ENCODE measurements around the gene KATNAL2.

DNA sequence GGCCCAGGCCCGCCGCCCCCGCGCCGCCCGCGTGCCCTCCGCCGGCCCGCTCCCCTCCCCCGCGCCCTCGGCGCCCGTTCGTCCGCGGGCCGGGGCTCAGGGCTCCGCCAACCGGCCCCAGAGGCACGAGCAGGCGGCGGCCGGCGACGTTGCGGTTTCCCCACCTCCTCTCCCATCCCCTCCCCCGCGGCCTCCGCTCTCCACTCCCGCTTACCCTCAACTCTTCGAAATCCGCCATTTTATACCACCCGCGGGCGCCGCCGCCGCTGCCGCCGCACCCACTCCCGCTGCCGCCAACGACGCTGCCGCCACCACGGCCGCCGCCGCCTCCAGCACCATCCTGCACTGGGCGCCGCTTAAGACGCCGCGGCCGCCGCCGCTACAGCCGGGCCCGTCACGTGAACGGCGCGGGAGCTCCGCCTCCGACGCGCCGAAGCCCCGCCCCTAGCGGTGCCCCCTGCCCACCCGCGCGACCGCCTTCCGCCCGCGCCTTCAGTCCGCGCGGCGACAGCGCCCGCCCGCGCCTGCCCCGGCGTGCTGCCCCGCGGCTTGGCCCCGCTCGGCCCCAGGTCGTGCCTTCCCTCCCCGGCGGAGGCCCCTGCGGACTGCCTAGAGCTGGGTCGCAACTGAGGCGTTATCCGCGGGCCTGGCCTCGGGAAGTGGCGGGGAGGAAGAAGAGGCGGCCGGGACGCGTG is at the start of gene KATNAL2, which contains the start of gene PIAS2:
- TF ChIP-seq, protein P1, sequence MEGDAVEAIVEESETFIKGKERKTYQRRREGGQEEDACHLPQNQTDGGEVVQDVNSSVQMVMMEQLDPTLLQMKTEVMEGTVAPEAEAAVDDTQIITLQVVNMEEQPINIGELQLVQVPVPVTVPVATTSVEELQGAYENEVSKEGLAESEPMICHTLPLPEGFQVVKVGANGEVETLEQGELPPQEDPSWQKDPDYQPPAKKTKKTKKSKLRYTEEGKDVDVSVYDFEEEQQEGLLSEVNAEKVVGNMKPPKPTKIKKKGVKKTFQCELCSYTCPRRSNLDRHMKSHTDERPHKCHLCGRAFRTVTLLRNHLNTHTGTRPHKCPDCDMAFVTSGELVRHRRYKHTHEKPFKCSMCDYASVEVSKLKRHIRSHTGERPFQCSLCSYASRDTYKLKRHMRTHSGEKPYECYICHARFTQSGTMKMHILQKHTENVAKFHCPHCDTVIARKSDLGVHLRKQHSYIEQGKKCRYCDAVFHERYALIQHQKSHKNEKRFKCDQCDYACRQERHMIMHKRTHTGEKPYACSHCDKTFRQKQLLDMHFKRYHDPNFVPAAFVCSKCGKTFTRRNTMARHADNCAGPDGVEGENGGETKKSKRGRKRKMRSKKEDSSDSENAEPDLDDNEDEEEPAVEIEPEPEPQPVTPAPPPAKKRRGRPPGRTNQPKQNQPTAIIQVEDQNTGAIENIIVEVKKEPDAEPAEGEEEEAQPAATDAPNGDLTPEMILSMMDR (IDR thresholded peaks at IDR 0.05) = no peak
- TF ChIP-seq ESRRA (CRISPR knock-in tag; IDR thresholded peaks at IDR 0.05; ENCODE audit: borderline replicate concordance) (no peak; the same call in 1 of the 2 replicates), NFE2L1 (CRISPR knock-in tag; IDR thresholded peaks at IDR 0.05) (no peak), ZNF138 (CRISPR knock-in tag; conservative IDR thresholded peaks at IDR 0.05) (0 out of 2 replicates have a peak, but pooled peaks have one; percentile 28), EMX1 (CRISPR knock-in tag; IDR thresholded peaks at IDR 0.05) (peak; percentile 49; the same call in 1 of the 2 replicates), ZNF263 (CRISPR knock-in tag; IDR thresholded peaks at IDR 0.05; ENCODE audit: low read depth) (no peak), SP1 (CRISPR knock-in tag; conservative IDR thresholded peaks at IDR 0.05) (peak; percentile 70)
- TF ChIP-seq, protein P2, sequence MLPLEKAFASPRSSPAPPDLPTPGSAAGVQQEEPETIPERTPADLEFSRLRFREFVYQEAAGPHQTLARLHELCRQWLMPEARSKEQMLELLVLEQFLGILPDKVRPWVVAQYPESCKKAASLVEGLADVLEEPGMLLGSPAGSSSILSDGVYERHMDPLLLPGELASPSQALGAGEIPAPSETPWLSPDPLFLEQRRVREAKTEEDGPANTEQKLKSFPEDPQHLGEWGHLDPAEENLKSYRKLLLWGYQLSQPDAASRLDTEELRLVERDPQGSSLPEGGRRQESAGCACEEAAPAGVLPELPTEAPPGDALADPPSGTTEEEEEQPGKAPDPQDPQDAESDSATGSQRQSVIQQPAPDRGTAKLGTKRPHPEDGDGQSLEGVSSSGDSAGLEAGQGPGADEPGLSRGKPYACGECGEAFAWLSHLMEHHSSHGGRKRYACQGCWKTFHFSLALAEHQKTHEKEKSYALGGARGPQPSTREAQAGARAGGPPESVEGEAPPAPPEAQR (CRISPR knock-in tag; IDR thresholded peaks at IDR 0.05) = no peak
- TF ChIP-seq, protein P3, sequence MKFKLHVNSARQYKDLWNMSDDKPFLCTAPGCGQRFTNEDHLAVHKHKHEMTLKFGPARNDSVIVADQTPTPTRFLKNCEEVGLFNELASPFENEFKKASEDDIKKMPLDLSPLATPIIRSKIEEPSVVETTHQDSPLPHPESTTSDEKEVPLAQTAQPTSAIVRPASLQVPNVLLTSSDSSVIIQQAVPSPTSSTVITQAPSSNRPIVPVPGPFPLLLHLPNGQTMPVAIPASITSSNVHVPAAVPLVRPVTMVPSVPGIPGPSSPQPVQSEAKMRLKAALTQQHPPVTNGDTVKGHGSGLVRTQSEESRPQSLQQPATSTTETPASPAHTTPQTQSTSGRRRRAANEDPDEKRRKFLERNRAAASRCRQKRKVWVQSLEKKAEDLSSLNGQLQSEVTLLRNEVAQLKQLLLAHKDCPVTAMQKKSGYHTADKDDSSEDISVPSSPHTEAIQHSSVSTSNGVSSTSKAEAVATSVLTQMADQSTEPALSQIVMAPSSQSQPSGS (CRISPR knock-in tag; IDR thresholded peaks at IDR 0.05; ENCODE audit: borderline replicate concordance, low read depth) = no peak
- TF ChIP-seq, protein P4, sequence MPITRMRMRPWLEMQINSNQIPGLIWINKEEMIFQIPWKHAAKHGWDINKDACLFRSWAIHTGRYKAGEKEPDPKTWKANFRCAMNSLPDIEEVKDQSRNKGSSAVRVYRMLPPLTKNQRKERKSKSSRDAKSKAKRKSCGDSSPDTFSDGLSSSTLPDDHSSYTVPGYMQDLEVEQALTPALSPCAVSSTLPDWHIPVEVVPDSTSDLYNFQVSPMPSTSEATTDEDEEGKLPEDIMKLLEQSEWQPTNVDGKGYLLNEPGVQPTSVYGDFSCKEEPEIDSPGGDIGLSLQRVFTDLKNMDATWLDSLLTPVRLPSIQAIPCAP (CRISPR knock-in tag; IDR thresholded peaks at IDR 0.05) = peak; percentile 54
- TF ChIP-seq, protein P5, sequence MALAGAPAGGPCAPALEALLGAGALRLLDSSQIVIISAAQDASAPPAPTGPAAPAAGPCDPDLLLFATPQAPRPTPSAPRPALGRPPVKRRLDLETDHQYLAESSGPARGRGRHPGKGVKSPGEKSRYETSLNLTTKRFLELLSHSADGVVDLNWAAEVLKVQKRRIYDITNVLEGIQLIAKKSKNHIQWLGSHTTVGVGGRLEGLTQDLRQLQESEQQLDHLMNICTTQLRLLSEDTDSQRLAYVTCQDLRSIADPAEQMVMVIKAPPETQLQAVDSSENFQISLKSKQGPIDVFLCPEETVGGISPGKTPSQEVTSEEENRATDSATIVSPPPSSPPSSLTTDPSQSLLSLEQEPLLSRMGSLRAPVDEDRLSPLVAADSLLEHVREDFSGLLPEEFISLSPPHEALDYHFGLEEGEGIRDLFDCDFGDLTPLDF (CRISPR knock-in tag; IDR thresholded peaks at IDR 0.05) = no peak

Data from WTC11 (cell line).